MM.1S (cell line): ENCODE results near the gene NOP14.

ENCODE experiments used
- DNase-seq: peaks from one replicate; pipeline ENCODE4 v3.0.0-alpha.2; 2015
- H2AFZ ChIP-seq: fragments of 300-600 bp; sonication (generic); 2 replicates; pipeline ENCODE4 v1.6.0; 2016; ENCODE audit warnings: antibody characterized with exemption, low read length
- H3F3A ChIP-seq: fragments of 300-600 bp; sonication (generic); 2 replicates; pipeline ENCODE4 v1.6.1; 2016; ENCODE audit warnings: mild to moderate bottlenecking, antibody characterized with exemption, low read length, moderate library complexity, mixed read lengths; ENCODE audit not compliant: insufficient read depth
- H3K27ac ChIP-seq: fragments of 300-600 bp; sonication (generic); 2 replicates; pipeline ENCODE4 v1.5.1; 2016; ENCODE audit warnings: mild to moderate bottlenecking, low read length
- H3K27me3 ChIP-seq: fragments of 300-600 bp; sonication (generic); replicated peaks from 2 replicates; pipeline ENCODE4 v1.6.0; 2016; ENCODE audit warnings: low read length; ENCODE audit not compliant: insufficient read depth
- H3K36me3 ChIP-seq: fragments of 300-600 bp; sonication (generic); replicated peaks from 2 replicates; pipeline ENCODE4 v1.6.1; 2016; ENCODE audit warnings: mild to moderate bottlenecking, low read length, mixed read lengths; ENCODE audit not compliant: insufficient read depth
- H3K4me1 ChIP-seq: fragments of 300-600 bp; sonication (generic); 2 replicates; pipeline ENCODE4 v1.6.1; 2016; ENCODE audit warnings: low read length, mixed read lengths
- H3K4me2 ChIP-seq: fragments of 300-600 bp; sonication (generic); 2 replicates; pipeline ENCODE4 v1.6.0; 2016; ENCODE audit warnings: low read depth, low read length
- H3K4me3 ChIP-seq: fragments of 300-600 bp; sonication (generic); 2 replicates; pipeline ENCODE4 v1.5.1; 2016; ENCODE audit warnings: low read length, mixed read lengths
- H3K79me2 ChIP-seq: fragments of 300-600 bp; sonication (generic); 2 replicates; pipeline ENCODE4 v1.6.1; 2016; ENCODE audit warnings: mixed run types, low read length, mixed read lengths
- H3K9ac ChIP-seq: fragments of 300-600 bp; sonication (generic); 2 replicates; pipeline ENCODE4 v1.6.1; 2016; ENCODE audit warnings: low read length, mixed read lengths
- H3K9me2 ChIP-seq: fragments of 300-600 bp; sonication (generic); replicated peaks from 2 replicates; pipeline ENCODE4 v1.6.1; 2016; ENCODE audit warnings: mild to moderate bottlenecking, low read length, mixed read lengths; ENCODE audit not compliant: insufficient read depth
- H3K9me3 ChIP-seq: fragments of 300-600 bp; sonication (generic); replicated peaks from 2 replicates; pipeline ENCODE4 v1.6.1; 2016; ENCODE audit warnings: mild to moderate bottlenecking, low read length, mixed read lengths; ENCODE audit not compliant: insufficient read depth
- H4K20me1 ChIP-seq: fragments of 300-600 bp; sonication (generic); 2 replicates; pipeline ENCODE4 v1.6.1; 2016; ENCODE audit warnings: mild to moderate bottlenecking, low read length, moderate library complexity, mixed read lengths; ENCODE audit not compliant: insufficient read depth
- EZH2 ChIP-seq: fragments of 300-600 bp; sonication (generic); optimal IDR thresholded peaks from 2 replicates; pipeline ENCODE3; 2017; ENCODE audit warnings: low read depth, mild to moderate bottlenecking, antibody characterized with exemption, low read length, mixed read lengths
- EZH2phosphoT487 ChIP-seq: fragments of 300-600 bp; sonication (generic); IDR thresholded peaks from 2 replicates; pipeline ENCODE4 v1.6.1; 2018; ENCODE audit warnings: antibody characterized with exemption, low read length
- TF ChIP-seq, protein P1 (sequence below): fragments of 300-600 bp; sonication (generic); IDR thresholded peaks from 2 replicates; pipeline ENCODE4 v1.5.1; 2016; ENCODE audit warnings: antibody characterized with exemption, low read length, mixed read lengths

NOP14 gene

DNA sequence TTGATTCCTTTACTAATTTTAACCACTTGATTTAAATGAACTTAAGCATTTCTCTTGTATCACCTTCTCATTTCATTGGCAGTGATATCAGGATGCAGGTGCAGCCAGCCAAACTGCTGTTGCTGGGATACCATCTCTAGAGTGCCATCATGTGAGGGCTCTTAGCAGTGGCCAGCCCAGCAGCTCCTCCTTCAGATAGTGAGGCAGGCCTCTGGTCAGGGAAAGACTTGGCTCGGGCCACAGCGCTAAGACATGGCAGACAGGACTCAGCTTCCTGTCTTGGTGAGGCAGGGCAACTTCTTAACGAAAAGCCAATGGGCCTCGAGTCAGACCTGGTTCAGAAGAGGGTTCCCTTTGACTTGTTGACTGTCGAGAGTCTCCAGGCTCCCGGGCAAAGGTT is 50.0 kb downstream of the NOP14 start:
- Histone ChIP-seq H3F3A (no peaks in the 10 kb centered on the region), H3K79me2 (no peaks in the 10 kb centered on the region), H3K4me2 (no peak overlapping the region), H2AFZ (no peak overlapping the region), H3K9me3 (no peaks in the 10 kb centered on the region), H3K27ac (no peak overlapping the region), H3K9ac (no peak overlapping the region), H3K9me2 (no peaks in the 10 kb centered on the region), H3K4me3 (no peak overlapping the region), H3K27me3 (no peaks in the 10 kb centered on the region), H4K20me1 (no peaks in the 10 kb centered on the region), H3K36me3 (no peaks in the 10 kb centered on the region), H3K4me1 (no peaks in the 10 kb centered on the region)
- TF ChIP-seq EZH2phosphoT487 (no peak), EZH2 (no peak)
- TF ChIP-seq, protein P1, sequence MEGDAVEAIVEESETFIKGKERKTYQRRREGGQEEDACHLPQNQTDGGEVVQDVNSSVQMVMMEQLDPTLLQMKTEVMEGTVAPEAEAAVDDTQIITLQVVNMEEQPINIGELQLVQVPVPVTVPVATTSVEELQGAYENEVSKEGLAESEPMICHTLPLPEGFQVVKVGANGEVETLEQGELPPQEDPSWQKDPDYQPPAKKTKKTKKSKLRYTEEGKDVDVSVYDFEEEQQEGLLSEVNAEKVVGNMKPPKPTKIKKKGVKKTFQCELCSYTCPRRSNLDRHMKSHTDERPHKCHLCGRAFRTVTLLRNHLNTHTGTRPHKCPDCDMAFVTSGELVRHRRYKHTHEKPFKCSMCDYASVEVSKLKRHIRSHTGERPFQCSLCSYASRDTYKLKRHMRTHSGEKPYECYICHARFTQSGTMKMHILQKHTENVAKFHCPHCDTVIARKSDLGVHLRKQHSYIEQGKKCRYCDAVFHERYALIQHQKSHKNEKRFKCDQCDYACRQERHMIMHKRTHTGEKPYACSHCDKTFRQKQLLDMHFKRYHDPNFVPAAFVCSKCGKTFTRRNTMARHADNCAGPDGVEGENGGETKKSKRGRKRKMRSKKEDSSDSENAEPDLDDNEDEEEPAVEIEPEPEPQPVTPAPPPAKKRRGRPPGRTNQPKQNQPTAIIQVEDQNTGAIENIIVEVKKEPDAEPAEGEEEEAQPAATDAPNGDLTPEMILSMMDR: no peak
- DNase-seq: no peak

DNA sequence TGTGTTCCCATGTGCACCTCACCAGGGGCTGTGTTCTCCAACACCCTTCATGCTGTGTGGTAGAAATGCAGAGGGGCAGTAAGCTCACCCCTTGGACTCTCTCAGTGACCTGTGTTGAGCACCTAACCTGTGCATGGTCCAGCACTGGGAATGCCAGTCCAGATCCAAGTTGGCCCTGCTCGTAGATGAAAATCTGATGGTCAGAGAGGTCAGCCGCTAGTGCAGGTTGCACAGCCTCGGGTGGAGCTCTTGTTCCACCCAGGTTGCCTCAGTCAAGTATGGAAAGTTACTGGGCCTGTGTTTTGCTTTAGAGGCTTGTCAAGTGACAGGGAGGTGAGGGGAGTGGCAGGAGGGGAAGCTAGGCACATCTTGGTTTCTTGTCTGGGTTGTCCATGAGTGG is 51.3 kb downstream of the NOP14 start:
- no peak for DNase-seq
- no peak overlapping the region for H3K9ac ChIP-seq
- TF ChIP-seq, protein P1: no peak
- TF ChIP-seq EZH2 (no peak), EZH2phosphoT487 (no peak)

DNA sequence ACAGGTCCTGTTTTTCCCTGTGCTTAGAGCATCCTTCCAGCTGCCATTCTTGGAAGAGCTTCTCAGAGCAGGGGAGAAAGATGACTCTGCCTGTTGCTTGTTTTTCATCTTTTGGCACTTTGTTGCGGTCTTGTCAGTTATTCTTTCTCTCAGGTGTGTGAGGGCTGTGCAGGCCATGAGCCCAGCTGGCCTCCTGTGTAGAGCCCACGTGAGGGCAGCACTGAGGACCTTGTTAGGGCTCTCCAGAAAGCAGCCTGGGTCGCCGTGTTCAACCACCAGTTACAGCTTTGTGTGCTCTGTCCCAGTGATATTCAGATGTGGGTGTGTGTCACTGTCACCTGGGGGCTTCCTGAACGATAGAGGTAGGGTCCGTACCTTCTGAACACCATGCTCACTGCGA is 52.8 kb downstream of the NOP14 start:
- Histone ChIP-seq H3K36me3 (no peaks in the 10 kb centered on the region), H3K4me3 (no peak overlapping the region), H3K4me2 (no peak overlapping the region), H3F3A (no peaks in the 10 kb centered on the region), H3K4me1 (no peaks in the 10 kb centered on the region), H3K27me3 (no peaks in the 10 kb centered on the region), H3K27ac (no peak overlapping the region), H2AFZ (no peak overlapping the region), H3K9me3 (no peaks in the 10 kb centered on the region), H3K79me2 (no peaks in the 10 kb centered on the region), H4K20me1 (no peaks in the 10 kb centered on the region), H3K9me2 (no peaks in the 10 kb centered on the region), H3K9ac (no peak overlapping the region)
- TF ChIP-seq, protein P1: no peak
- TF ChIP-seq EZH2: no peak
- no peak for TF ChIP-seq EZH2phosphoT487
- no peak for DNase-seq

More for the DNA sequence above, 51.3 kb downstream of the NOP14 start:
- H3K27ac ChIP-seq: no peak overlapping the region
- no peaks in the 10 kb centered on the region for H3K36me3 ChIP-seq
- H3K79me2 ChIP-seq: no peaks in the 10 kb centered on the region
- no peaks in the 10 kb centered on the region for H4K20me1 ChIP-seq
- H3K4me1 ChIP-seq: no peaks in the 10 kb centered on the region
- no peak overlapping the region for H2AFZ ChIP-seq
- H3K27me3 ChIP-seq: no peaks in the 10 kb centered on the region
- no peak overlapping the region for H3K4me2 ChIP-seq
- no peak overlapping the region for H3K4me3 ChIP-seq
- no peaks in the 10 kb centered on the region for H3F3A ChIP-seq
- H3K9me3 ChIP-seq: no peaks in the 10 kb centered on the region
- no peaks in the 10 kb centered on the region for H3K9me2 ChIP-seq

DNA sequence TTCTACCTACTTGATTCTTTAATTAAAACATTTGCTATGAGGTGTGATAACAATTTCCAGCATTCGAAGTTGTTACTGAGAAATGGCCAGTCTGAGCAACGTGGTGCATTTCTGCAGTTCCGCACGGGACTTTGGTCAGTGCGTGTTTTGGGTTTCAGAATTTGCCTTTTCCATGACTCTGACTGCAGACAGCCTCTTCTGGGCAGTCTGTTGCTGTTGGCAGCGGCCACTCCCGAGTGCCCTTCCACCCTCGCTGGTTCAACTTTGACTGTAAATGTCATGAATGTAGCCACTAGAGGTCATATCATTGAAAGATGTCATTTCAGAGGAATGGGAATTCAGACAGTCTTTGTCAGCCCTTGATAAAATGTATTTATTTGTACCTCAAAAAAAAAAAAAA is 53.6 kb downstream of the NOP14 start:
- Histone ChIP-seq H3K36me3 (no peaks in the 10 kb centered on the region), H3K27ac (no peak overlapping the region), H2AFZ (no peak overlapping the region)

More for the DNA sequence above, 53.6 kb downstream of the NOP14 start:
- TF ChIP-seq, protein P1: no peak
- TF ChIP-seq EZH2: no peak
- TF ChIP-seq EZH2phosphoT487: no peak
- Histone ChIP-seq H3K9me3 (no peaks in the 10 kb centered on the region), H3K4me2 (no peak overlapping the region), H3K9me2 (no peaks in the 10 kb centered on the region), H3K4me3 (no peak overlapping the region), H3F3A (no peaks in the 10 kb centered on the region), H3K27me3 (no peaks in the 10 kb centered on the region), H4K20me1 (no peaks in the 10 kb centered on the region), H3K4me1 (no peaks in the 10 kb centered on the region), H3K79me2 (no peaks in the 10 kb centered on the region), H3K9ac (no peak overlapping the region)
- DNase-seq: no peak
